Fibroblast of skin of right biceps (primary cell): ENCODE measurements around the gene GID8.
A peak's percentile ranks its signal among the peaks of the same experiment; 100 is the strongest.

ENCODE experiments used
- DNase-seq: peaks from one replicate; pipeline ENCODE4 v3.0.0-alpha.2; 2013

GID8 gene

DNA sequence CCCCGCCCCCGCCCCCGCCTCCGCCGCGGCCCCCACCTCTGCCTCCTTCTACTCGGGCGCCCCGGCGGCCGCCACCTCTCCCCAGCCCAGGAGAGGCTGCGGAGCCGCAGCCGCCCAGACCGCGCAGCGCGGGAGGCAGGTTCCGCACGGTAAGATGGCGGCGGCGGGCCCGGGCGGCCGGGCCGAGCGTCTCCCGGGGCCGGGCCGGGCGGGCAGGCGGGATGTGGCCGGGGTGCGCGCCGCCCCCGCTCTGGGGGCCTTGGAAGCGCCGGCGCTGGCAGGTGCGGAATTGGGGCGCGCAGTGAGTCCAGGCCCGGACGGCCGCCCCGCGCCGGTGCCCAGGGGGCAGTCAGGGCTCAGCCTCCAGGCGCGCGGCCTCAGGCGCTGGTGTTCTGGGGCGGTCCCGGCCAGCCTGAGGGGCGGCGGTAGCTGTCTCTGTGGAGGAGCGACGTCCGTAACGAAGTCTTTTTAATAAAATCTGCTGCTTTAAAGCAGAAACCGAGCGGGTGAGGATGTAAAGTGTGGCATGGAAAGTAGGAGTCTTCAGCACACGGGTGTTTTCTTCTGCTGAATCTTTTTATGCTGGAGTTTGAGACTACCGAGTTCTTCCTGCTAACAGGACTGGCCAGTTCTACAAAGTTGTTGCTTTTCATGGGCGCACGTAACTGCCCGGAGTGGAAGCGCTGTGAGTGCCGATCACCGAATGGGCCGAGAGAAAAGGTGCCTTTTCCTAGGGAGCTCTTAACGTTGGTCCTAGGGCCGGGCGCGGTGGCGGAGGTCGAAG lies at the start of gene GID8:
Gene GID8 (plus strand): TSS at position 43 of the 784 bp plus-strand sequence. CDS start 3,356 bp downstream, outside the sequence.
- peak; percentile 37 for DNase-seq

DNA sequence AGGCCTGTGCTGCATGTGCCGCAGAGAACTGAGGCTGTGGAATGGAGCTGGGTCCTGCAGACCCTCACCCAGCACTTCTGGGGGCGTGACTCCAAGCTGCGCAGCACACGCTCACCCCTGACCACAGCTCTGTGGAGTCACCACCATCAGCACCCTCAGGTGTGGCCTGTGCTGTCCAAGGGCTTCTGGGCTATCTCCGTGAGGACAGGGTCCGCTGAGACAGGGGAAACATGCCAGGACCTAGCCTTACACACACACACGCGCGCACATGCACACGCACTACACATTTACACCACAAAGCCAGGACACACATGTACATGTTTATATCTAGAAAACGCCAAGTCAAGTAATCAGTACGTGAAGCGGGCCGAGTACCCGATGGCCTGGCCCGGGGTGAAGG lies 49.5 kb upstream of the GID8 start:
- DNase-seq, result no peak

DNA sequence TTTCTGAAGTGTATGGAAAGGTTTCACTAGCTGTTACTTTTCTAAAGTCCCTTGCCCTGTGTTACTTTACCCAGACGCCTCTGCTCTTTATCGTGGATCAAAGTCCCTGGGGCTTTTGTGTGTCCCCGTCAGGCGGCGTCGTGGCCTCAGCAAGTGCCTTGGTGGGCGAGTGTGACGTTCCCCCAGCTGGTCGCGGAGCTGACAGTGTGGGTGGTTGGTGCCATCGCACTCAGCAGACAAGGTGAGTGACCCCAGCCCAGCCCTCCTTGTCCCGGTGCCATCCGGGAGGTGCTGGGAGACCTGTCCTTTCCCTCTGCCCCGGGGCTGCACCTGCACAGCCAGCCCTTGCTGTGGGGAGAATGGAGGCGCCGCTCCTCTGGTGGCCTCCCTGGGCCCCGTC lies 49.0 kb upstream of the GID8 start:
- DNase-seq, result no peak

DNA sequence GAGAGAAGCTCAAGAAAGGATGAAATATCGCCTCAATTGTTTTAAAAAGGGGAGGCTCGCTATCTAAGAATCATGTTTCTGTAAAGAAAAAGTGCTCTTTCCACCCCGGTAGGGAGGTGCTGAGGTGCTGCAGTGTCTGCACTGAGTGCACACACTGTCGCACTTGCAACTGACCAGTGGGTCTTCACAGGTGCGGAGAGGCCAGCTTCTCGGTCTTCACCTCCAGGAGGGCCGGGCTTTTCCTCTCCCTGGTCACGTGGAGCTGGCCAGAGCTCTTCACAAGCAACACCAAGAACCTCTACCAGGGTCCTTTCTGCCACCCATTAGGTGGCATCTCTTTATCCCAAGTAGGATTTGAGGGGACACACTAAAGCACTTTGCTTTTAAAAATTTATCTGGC lies 48.5 kb upstream of the GID8 start:
- no peak for DNase-seq

DNA sequence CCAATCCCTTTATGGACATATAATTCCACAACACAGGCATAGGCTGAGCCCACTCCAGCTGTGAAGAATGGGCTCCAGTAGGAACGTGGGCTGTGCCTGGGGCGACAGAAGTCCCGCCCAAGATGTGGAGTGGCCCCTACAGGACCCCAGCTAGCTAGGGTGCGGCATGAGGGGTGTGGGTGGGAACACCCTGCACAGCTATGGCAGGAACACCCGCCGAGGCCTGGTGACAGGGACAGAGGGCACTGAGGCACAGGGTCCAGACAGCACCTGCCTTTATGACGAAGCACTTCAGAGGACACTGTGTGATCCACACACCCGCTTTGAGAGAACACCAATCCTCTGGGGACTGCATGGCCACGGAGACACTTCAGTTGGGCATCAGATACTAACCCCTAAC lies 48.1 kb upstream of the GID8 start:
- DNase-seq, result no peak

DNA sequence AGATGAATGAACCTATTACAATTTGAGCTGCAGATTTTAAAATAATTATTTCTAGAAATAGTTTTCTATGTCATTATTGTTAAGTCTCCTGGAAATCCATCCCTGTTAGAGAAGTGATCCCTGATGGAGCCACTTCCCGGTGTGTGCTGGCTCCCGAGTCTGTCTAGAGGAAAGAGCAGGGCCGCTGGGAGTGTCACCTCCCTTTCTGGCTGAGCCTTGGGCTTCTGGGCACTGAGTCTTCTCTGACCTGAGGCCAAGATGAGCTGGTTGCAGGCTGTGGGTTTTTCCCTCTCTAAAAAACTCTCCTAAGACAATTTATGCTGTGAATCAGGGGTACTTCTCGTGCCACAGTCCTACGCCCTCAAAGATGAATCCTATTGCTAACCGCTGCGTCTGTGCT lies 47.5 kb upstream of the GID8 start:
- DNase-seq, result no peak

DNA sequence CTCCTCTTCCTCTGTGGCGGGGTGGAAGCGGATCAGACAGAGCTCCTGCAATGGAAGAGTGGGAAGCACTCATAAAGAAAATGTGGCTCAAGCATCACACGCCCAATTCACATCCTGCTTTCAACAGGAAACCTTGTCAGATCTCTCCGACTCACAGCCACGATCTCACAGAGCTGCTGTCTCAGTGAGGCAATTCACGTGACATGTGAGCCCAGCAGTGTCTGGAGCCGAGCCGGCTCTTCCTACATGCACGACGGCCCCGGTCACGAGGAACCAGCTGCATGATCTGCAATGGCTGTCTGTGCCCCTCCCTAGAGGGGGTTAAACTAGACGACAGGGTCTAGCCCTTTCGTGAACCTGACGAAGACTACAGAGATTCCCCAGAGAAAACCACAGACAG lies 46.8 kb upstream of the GID8 start:
- peak; percentile 23 for DNase-seq

DNA sequence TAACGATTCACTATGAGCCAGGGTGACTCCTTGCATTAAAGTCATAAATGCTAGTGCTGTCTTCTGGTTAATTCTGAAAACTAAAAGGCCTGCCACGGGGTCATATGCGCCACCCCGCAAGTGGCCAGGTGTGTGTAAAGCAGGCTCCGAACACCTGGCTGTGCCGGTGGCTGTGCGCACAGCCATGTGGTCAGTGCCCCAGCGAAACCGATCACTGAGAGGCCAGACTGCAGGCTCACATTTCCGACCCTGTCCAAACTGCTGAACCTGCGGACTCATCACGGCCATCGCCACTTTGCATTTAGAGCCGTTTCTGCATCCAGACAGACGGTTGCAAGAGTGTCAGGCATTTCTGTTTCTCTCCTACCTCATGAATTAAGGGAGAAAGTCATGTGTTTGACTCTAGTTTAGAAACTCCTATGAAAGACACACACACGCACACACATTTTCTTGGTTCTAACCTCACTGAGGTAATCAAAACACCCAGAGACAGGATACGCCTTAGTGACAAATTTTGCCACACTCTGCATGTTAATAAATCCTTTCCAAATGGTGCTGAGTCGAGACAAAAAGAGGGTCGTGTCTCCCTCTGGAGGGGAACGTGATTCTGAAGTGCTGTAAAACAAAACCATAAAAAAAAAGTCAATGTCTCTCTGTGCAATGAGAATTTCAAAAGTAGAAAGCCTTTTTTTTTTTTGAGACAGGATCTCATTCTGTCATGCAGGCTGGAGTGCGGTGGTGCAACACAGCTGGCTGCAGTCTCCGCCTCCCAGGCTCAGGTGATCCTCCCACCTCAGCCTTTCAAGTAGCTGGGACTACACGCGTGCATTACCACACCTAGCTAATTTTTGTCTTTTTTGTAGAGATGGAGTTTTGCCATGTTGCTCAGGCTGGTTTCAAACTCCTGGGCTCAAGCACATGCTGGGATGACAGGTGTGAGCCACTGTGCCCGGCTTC lies 45.3 kb upstream of the GID8 start:
- DNase-seq, result no peak

DNA sequence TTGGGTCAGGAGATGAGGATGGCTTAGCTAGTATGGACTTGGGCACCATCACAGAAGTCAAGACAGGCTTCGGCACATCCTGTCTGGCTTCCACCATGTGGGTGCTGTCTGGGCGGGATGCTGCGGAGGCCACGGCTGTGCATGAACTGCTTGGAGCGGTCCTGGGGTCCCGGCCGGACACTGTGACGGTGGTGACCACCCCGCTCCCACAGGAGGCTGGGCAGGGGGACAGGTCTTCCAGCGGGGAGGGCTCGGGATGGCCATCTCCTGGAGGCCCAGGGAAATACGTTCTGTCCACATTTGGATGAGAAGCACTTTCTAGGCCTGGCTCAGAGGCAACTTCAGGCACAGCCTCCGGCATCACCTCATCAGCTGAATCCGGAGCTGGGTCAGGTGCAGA lies 44.2 kb upstream of the GID8 start:
- DNase-seq, result no peak

DNA sequence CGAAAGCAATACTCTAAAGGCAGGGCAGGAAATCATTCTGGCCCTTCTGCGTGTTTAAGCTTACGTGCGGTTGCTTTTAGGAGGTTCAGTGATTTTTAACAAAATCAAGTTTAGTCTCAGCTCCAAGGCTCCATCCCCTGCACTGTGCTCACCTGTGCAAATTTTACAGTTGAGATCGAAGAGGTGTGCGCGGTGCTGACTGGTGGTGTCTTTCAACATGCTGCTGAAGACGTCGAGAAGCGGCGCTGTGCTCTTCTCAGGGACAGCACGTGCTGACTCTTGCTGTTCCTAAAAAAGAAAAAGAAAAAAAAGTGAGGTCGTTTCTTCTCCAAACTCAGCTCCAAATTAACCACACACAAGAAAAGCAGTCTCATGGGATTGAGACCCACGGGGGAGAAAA lies 43.7 kb upstream of the GID8 start:
- no peak for DNase-seq

DNA sequence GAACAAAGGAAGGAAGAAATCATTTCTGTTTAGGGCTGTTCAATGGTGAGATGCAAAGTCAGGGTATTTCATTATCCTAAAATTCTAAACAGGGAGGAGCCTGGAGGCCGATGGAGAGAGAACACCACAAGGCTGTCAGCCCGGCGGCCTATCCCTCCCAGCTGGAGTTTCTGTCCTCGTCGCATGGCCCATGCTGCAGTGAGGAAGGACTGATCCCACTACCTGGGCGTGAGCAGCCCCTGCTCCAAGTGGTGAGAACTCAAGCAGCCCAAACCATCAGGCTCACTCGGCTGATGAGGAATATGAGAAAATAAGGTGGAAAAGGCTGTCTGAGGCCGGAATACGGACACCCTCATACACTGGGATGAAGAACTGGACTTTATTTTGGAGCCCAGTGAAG lies 42.4 kb upstream of the GID8 start:
- DNase-seq, result no peak

DNA sequence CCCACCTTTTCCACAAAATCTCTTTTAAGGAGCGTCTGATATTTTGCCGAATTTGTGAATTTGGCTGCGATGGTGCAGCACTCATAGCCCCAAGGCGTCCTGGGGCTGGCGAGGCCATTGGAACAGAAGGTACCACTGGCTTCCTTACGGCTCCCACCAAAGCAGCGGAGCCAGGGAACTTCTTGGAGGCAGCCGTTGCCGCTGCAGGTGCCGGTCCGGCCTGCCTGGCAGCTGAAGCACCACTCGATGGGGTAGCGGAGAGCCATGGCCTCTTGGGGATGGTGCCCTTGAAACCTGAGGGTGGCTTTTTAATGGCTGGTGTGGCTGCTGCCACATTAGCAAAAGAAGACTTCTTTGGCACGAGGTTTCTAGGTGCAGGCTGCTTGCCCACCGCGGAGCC lies 41.4 kb upstream of the GID8 start:
- no peak for DNase-seq

DNA sequence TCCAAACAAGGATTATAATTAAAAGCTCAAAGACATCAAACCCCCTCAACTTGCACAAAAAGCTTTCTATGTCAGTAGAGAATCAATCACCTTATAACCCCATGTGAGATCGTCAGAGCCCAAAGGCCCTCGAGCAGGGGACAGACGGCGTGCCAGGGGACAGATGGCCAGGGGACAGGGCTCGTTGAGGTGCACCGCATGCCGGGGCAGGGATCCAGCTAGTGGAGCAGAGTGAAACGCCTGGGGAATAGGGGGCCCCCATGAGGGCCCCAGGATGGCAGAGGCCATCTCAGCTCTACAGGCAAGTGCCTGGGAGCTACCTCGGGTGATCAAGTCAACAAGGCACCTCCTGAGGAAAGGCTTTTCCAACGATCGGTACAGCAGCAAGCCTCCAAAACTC lies 40.3 kb upstream of the GID8 start:
- no peak for DNase-seq

DNA sequence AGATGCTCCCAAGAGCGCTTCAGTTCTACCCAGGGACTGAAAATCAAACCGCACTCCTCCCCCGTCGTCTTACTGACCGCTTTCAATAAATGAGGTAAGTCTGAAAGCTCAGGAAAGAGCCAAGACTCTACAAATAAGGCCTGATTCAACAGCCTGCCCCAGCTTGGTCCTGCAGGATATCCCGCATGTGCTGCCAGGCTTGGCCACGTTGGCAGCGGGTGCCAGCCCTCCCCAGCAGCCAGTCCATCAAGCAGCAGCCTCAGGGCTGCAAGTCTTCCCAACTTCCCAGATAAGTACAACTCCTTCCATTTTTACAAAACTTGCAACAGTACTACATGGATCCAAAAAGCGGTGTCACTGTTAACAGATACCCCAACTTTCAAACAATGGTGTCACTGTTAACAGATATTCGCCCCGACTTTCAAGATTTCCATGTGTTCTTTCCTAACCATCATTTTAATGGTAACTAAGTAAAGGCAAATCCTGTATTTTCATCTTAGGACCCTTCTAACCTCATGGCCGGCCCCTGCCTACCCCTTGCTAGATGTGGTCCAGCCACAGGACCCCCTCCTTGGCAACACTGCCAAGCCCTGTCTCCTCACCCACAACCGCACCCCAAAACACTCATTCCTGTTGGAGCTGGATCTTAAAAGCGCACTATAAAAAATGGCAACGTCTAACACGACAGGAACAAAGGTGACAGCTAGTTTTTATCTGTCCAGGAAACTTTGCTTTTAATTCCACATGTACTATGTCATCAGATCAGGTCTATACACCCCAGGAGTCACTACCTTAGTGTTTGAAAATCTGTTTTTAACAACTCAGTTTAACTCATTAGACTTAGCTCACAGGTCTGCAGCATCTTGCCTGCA lies 39.6 kb upstream of the GID8 start:
- DNase-seq, result no peak

DNA sequence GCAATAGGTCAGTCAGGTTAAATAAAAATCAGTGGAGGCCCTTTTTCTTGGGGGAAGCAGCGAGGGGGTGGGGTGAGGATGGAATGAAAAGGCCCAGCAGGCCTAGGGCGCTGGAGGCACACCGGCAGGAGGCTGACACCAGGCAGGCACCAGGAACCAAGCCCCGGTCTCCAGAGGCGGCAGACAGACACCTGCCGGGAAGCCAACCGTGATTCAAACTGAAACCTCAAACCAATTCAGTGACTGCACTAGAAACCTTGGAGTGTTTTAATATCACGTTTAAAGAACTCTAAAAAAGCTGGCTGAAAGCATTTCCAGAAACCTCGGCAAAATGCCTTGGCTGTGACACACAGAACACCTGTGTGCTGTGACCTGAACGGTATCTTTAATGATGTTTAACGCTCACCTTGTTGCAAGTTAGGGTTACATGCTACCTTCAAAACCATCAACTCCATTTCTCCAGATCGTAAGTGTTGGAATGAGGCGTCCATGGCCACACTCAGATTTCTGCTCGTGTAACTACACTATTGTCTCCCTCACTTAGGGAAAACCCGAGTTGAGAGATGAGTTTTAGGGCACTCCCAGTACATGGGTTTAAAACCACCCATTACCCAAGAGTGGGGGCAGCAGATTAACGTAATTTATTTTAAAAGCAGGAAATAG lies 38.8 kb upstream of the GID8 start:
- no peak for DNase-seq

DNA sequence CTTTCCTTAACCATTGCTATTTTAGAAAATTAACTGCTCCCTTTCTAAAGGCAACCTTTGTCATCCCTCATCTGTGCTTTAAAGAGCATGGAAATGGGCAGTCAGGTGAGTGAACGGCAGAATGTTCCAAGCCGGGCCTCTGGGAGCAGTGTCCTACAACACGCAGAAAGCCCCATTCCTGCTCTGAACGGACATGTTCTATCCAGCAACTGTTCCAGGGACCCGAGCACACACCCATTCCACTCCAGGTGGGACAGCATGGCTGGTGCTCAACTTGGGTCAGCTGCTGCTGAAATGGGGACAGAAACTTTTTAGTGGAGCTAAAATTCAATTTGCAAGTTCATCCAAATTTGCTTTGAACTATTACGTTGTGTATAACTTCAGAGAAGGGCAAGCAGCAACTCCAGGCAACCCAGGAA lies 38.3 kb upstream of the GID8 start:
- no peak for DNase-seq

DNA sequence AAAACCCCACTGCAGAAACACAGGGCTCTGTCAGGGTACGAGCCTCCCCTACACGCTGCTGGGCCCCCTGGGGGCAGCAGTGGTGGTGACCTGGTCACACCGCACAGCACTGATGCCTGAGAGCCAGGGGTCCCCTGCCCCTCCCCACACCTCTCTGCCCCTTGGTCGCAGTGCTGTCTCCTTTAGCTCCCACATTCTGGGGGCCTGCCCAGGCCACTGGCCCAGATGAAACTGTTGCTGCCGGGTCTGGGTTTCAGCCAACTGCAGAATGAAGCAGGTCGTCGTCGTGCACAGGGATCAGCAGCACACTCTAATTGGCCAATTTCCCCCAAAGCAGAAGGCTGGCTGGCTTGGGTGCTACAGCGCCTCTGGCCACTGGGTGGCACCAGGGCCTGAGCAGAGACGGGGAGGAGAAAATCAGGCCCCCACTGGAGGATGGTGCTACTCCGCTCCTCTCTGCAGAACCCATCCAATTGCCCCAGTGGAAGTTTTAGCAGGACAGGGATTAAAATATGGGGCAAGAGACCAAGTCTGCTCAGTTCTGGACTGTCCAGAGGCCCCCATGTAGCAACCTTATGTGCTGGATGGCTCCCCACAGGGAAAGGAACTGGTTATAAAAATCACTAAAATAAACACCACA lies 37.8 kb upstream of the GID8 start:
- peak; percentile 60 for DNase-seq

DNA sequence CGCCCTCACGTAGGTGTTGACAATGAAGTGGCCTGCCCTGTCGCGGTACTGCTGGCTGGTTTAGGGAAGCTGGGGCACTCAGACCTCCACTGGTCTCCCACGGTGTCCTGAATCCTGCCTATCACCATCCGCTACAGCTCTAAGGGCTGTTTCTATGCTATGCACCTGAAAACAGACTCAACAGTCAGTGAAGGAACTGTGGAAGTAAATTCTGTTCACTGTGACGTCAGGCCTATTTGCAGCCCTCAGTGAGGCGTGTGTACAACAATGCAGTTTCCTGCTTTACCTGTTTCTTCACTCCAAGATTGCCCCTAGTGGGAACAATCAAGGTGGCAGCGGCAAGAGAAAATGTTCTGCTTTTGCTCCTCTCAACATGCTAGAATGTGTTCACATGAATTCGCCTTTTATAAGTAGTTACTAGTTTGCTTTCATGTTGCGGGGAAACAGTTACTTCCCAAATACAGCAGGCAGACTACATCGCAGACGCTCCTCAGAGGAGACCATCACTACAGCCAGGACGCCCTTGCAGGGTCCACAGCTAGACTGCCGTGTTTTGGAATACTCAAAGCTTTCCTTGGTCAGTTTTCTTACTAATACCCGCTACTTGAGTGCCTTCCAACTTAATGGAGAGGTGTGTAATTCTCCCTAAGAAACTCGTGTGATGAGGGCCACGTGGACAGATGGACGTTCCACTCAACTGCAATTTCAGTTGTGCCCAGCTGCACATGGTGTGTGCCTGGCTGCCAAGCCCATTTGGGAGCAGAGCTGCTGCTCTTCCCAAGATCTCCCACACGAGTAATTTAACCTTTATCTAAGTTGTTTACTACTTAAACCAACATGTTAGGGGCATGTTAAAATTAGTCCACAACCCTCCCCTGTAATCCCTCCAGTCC lies 37.0 kb upstream of the GID8 start:
- DNase-seq, result no peak

DNA sequence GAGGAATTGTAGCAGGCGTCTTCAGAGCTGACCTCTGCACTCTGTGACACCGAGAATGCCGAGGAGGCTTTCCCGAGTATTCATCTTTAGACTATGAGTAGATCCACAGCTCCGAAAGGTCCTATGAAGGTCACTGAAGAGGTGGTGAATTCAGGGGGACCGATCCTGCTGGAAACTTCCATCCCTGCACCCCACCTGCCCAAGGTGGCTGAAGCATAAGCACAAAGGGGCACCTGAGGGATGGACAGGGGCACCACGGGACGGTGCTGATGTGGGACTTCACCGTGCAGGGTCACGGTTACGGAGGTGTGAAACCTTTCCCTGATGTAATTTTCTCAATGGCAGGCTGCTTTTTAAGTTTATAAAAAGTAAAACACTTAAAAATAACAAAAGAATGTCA lies 36.1 kb upstream of the GID8 start:
- DNase-seq, result no peak

DNA sequence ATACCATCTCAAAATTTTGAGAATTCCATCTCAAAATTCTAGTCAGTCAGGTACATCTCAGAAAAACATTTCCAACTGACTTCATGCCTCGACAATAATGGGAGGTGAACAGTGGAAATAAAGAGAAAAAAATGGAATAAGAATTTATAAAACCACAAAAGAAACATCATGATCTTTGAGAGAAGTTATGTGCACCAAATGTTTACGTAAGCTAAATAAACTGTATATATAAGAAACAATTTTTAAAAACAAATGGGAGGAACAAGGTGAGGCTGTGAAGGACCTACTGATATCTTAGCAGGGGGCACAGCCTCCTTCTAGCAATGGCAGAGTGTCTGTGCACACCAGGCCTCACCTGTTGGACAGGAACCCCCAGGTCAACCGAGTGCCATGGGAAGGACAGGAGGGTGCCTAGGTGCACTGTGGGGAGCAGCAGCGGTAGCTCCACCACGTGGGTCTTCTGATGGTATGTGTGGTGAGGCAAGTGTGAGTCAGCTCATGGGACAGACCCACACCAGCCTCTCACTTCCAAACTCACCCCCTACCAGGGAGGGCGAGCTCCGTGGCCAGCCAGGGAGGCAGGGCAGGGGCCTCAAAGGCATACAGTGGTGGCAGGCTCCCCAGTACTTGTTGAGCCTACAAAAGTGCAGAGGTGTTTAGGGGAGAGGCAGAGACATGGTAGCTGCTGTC lies 34.9 kb upstream of the GID8 start:
- DNase-seq, result peak; percentile 39
